HG02610 (cell line): Measurements from ENCODE around the gene OR6C6.
"Not testable (repeated sequence)": the region's sequence is repeated elsewhere in the genome, so short reads cannot be mapped to it uniquely, and the experiment has no call there.

Experiments
- ATAC-seq: cut with Tn5 transposase; IDR thresholded peaks from one replicate; pipeline ENCODE4 v1.9.1; 2021; ENCODE audit warnings: mild to moderate bottlenecking, moderate library complexity; ENCODE audit not compliant: unreplicated experiment

The OR6C6 gene

GRCh38 chr12:55296469-55296868 lies at the start of gene OR6C6:
OR6C6 (minus strand) TSS chr12:55296569; CDS start chr12:55295232, 1,337 bp downstream.
- ATAC-seq = no peak

GRCh38 chr12:55336002-55336401 lies 39.6 kb upstream of the OR6C6 start:
- ATAC-seq = no peak

GRCh38 chr12:55330446-55330845 lies 34.1 kb upstream of the OR6C6 start, which contains the start of gene OR6C3:
OR6C3 (plus strand) TSS chr12:55330746; CDS start chr12:55331701, 955 bp downstream.
- ATAC-seq = no peak

- ATAC-seq = not testable (repeated sequence)
Observed at GRCh38 chr12:55325801-55326200, 29.4 kb upstream of the OR6C6 start.

GRCh38 chr12:55320201-55320600 lies 23.8 kb upstream of the OR6C6 start:
- no peak for ATAC-seq

- no peak for ATAC-seq
Observed at GRCh38 chr12:55314043-55314442, 17.7 kb upstream of the OR6C6 start, which contains the start of gene OR6C1. OR6C1 (plus strand) TSS chr12:55314343; CDS start chr12:55320600, 6,257 bp downstream.

GRCh38 chr12:55289999-55290398 lies 6.4 kb downstream of the OR6C6 start:
- ATAC-seq = no peak

GRCh38 chr12:55280991-55281390 lies 15.4 kb downstream of the OR6C6 start:
- no peak for ATAC-seq

GRCh38 chr12:55258303-55258702 lies 38.1 kb downstream of the OR6C6 start:
- no peak for ATAC-seq

- no peak for ATAC-seq
Observed at GRCh38 chr12:55256831-55257230, 39.5 kb downstream of the OR6C6 start.

- ATAC-seq = no peak
Observed at GRCh38 chr12:55253281-55253680, 43.1 kb downstream of the OR6C6 start.

- no peak for ATAC-seq
Observed at GRCh38 chr12:55250944-55251343, 45.4 kb downstream of the OR6C6 start.

GRCh38 chr12:55246159-55246558 lies 50.2 kb downstream of the OR6C6 start:
- no peak for ATAC-seq

GRCh38 chr12:55244309-55244708 lies 52.1 kb downstream of the OR6C6 start, which contains the start of gene OR6C74:
OR6C74 (plus strand) TSS chr12:55244609; CDS start chr12:55247288, 2,679 bp downstream.
- ATAC-seq = no peak
